AG08396 (cell line): ENCODE results near the gene DMXL2.
"Not testable (repeated sequence)": the region's sequence is repeated elsewhere in the genome, so short reads cannot be mapped to it uniquely, and the experiment has no call there.

Experiments
- DNase-seq: peaks from one replicate; pipeline ENCODE4 v3.0.0; 2012; ENCODE audit warnings: low spot score, mixed read lengths

Gene DMXL2, protein sequence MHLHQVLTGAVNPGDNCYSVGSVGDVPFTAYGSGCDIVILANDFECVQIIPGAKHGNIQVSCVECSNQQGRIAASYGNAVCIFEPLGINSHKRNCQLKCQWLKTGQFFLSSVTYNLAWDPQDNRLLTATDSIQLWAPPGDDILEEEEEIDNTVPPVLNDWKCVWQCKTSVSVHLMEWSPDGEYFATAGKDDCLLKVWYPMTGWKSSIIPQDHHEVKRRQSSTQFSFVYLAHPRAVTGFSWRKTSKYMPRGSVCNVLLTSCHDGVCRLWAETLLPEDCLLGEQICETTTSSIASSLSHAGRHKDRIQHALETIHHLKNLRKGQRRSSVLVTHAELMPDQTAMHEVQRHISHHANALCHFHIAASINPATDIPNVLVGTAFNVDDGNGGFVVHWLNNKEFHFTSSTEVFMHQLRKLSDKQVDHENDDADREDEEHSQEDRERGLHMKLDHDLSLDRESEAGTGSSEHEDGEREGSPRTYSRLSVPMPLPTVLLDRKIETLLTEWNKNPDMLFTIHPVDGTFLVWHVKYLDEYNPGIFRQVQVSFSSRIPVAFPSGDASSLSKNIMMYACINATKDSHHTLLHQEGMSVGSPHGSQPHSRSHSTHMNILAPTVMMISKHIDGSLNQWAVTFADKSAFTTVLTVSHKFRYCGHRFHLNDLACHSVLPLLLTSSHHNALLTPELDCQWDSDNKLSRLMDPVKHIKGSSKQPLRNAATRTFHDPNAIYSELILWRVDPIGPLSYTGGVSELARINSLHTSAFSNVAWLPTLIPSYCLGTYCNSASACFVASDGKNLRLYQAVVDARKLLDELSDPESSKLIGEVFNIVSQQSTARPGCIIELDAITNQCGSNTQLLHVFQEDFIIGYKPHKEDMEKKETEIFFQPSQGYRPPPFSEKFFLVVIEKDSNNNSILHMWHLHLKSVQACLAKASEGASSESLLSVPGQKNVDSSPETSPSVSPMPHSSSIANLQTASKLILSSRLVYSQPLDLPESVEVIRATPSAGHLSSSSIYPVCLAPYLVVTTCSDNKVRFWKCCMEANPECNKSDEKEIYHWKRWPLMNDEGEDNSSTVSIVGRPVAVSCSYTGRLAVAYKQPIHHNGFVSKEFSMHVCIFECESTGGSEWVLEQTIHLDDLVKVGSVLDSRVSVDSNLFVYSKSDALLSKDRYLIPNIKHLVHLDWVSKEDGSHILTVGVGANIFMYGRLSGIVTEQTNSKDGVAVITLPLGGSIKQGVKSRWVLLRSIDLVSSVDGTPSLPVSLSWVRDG (N-terminal part only)

DNA sequence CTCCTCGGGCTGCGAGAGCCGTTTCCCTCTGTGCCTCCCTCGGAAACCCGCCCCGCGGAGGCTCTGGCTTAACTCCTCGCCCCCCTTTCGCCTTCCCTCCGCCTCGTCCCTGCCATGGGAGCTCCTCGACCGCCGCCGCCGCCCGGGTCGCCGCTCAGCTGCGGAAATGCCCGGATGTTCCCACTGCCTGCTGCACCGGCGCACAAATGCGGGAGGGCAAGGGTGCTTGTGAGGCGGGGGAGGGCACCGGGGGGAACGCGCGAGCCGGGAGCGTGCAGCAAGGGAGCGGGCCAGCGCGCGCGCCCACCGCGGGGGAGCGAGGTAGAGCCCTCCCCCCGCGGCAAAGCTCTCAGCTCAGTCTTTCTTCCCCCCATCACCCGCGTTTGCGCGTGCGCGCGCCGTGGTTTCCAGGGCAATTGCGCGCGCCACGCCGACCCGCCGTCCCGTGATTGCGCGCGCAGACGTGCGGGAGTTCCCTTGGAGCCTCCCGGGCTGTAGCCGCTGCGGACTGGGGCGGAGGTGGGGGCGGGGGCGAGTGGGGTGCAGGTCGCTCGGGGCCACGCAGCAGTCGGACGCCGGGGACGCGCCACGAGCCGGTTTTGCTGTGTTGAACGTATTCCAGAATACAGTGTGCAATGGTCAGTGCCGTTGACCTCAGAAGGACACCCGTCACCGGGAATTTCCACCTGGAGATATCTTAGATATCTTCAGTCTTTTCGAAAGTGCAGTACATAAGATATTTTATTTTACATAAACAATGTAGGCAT, at the start of gene DMXL2:
Gene DMXL2, minus strand, starts transcription at position 168 of the 767 bp plus-strand sequence. CDS start 226 bp downstream, outside the sequence.
- DNase-seq, result peak; percentile 96

DNA sequence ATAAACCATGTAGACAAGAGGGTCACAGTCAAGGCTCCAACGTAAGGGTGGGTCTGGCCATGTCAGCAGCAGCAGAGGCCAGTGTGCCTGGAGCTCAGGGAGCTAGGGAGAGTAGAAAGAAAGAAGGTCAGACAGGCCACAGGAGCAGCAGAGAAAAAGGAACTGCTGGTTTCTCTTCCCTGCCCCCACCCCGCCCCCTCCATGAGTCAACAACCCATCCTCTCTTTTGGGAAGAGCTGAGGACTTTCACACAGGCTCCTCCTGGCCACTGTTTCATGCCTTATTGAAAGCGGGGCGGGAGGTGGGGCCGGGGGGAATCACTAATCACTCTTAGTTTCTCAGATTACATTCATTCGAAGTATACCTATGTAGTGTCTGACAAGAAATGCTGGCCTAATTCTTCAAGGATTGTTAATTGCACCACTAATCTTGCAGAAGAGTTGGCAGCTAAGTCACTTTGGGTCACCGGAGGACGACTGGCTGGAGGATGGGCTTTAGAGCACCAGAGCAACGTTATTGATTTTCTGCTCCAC, 49.6 kb upstream of the DMXL2 start:
- DNase-seq, result no peak

DNA sequence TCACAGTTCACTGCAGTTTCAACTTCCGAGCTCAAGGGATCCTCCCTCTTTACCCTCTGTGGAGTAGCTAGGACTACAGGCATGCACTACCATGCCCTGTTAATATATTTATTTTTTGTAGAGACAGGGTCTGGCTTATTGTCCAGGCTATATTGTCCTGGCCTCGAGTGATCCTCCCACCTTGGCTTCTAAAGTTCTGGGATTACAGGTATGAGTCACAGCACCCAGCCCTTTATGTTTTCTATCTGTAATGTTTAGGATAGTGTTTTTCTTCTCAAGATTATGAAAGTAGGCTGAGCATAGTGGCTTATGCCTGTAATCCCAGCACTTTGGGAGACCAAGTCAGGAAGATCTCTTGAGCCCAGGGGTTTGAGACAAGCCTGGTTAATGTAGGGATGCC, 46.8 kb upstream of the DMXL2 start:
- DNase-seq, result no peak

DNA sequence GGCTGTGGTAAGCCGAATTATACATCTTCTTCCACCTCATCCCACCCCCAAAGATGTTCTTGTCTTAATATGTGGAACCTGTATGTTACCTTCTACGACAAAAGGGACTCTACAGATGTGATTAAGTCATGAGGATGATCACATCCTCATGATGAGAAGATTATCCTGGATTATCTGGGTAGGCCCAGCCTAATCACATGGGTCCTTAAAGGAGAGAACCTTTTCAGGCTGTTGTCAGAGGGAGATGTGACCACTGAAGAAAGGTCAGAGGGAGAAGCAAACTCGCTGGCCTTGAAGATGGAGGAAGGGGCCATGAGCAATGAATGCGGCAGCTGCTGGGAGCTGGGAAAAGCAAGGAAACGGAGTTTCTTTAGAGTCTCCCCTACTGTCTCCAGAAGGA, 45.9 kb upstream of the DMXL2 start:
- DNase-seq, result no peak

DNA sequence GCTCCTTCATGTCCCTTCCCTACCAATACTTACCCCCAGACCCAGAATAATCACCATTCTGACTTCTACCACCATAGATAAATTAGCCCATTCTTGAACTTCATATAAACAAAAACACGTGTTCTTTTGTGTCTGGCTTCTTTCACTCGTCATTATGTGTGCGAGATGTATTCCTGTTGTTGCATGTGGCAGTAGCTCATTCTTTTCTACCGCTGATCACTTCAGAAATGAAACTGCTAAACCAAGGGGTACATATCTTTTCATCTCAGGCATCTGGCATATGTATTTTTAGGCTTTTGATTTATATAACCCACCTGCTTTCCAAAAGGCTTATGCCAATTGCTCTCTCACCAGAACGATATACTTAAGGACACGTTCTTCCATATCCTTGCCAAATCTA, 44.9 kb upstream of the DMXL2 start:
- no peak for DNase-seq

DNA sequence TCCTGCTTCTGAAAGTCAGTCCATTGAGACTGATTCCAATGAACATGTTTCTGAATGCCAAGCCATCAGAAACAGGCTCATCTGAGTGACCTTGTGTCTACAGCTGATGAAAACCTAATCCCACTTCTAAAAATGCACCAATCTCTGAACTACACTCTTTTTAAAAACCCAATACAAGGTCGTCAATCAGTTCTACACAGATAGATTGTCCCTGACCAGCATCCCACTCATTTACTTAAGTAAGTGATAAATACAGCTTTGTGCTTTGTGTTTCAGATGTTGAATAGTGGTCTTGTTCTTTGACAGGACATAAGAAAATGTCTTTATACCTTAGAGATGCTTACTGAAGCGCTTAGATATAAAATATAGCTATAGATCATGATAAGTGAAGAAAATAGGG, 38.5 kb upstream of the DMXL2 start:
- DNase-seq, result no peak

DNA sequence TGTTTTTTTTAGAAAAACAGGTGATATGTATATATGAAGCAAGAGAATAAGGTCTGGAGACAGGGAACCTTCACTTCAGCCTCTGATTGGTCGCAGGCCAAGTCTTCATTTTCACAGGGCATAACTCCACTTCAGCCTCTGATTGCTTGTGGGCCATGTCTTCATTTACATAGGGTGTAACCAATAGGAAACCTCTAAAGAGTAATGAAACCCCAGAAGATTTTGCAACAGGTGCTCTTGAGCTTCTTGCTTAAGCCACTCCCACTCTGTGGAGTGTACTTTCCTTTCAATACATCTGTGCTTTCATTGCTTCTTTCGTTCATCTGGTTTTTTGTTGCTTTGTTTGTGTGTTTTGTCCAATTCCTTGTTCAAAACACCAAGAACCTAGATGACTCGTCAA, 36.1 kb upstream of the DMXL2 start:
- DNase-seq, result no peak

DNA sequence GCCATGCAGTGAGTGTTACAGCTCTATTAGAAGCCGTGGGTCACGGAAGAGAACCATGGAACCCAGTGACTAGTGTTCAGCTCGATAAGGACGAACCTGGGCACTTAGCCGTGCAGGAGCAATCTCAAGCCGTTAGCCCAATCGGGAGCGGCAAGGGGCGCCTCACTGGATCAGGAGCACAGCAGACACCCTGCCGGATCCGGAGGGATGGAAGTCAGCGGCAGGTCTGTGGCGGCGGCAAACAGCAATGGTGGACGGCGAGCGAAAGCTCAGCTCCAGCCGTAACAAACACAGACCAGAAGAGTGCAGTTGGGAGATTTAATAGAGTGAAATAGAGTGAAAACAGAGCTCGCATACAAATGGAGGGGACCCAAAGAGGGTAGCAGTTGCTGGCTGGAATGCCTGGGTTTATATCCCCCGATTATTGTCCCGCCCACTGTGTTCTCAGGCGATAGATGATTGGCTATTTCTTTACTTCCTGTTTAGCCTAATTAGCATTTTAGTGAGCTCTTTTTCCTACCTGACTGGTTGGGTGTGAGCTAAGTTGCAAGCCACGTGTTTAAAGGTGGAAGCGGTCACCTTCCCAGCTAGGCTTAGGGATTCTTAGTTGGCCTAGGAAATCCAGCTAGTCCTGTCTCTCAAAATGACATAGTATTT, 33.0 kb upstream of the DMXL2 start:
- DNase-seq, result not testable (repeated sequence)

DNA sequence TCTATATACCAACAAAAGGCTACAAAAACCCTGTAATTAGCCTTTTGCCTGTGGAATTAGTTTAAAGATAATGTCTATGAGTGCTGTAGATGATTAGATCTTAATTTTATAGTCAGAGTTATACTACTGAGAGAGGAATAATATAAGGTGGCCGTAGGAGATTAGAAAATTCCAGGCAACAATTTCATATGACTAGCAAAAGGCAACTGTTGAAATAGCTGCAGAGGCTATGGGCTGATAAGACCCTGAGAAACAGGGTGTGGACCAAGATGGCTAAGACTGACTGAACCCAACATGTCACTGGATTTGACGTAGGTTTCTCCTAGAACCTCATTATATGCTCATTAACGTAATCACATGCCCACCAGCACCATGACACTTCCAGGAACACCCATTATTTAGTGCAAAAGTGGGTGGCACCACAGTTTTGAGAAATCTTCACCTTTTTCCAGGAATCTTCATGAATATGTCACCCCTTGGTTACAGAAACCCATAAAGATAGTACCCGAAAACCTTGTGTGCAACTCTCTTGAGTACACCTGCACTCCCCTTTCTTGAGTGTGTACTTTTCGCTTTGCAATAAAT, 29.6 kb upstream of the DMXL2 start:
- no peak for DNase-seq

DNA sequence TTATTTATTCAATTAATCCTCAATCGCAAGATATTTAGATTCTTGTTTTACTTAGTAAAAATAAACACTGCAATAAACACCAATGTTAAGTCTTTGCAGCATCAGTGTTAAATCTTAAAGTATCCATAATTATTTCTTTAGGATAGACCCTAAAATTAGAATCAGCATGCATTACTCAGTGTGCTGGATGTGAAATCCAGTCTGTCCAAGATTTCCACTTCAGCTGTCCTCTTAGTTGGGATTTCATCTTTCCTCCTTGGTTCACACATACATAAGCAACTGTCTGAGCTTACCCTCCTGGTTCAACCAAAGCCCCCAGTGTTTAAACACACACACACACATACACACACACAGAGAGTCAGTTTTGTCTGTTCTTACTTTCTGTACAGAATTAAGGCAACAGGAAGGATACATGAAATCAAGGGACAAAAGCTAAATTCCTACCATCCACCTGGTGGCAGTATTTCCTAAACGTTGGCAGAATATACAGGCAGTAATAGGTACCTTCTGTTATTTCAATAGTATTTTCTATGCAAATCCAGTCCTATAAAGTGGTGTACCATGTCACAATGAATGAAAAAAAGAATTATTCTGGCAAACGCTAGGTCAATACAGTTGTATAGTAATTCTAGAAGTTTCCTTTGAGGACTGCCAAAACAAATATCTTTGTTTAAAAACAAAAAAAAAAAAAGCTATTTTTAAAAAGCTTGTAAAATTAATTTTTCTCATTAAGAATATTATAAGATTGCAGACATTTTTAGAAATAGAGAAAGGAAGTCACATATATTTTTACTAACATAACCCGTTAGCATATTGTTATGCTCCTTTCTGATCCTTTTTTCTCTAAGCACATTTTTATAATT, 27.3 kb upstream of the DMXL2 start:
- DNase-seq, result peak; percentile 52

DNA sequence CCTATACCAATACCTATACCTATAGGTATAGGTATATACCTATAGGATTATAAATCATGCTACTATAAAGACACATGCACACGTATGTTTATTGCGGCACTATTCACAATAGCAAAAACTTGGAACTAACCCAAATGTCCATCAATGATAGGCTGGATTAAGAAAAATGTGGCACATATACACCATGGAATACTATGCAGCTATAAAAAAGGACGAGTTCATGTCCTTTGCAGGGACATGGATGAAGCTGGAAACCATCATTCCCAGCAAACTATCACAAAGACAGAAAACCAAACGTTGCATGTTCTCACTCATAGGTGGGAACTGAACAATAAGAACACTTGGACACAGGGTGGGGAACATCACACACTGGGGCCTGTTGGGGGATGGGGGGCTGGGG, 26.1 kb upstream of the DMXL2 start:
- DNase-seq, result not testable (repeated sequence)

DNA sequence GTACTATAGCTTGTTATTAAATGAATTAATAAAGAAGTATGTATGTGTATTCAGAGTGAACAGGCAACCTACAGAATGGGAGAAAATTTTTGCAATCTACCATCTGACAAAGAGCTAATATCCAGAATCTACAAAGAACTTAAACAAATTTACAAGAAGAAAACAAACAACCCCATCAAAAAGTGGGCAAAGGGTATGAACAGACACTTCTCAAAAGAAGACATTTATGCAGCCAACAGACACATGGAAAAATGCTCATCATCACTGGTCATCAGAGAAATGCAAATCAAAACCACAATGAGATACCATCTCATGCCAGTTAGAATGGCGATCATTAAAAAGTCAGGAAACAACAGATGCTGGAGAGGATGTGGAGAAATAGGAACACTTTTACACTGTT, 25.5 kb upstream of the DMXL2 start:
- DNase-seq, result not testable (repeated sequence)

DNA sequence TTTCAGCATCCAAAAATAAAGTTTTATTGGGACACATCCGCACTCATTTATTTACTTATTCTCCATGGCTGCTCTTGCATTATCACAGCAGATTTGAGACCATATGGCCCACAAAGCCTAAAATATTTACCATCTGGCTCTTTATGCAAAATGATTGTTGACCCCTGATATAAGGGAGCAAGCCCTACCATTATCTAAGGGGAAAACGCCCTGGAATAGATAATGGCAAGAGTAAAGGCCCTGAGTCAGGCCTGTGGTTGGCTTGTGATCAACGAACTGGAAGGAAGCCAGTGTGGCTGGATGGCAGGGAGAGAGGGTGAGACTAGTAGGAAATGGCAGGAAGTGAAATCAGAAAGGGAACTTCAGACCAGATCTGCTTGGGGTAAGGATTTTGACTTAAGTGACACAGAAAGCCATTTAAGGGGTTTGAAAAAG, 24.6 kb upstream of the DMXL2 start:
- peak; percentile 31 for DNase-seq

DNA sequence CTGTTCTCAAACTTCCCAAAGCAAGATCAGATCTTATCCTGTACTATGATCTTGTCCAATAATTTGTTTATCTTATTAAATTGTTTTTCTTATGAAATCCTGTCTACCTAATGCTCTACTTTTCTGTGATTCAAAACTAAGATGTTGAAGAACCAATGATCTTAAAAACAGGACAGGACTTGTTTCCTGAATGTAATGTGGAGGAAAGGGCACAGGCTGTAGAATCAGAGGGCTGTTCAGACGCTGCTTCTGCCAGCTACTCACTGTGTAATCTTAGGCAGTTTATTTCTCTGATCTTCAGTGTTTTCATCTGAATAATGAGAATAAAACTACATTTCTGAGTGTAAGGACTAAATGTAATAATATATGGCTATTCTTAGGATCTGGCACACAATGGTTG, 20.1 kb upstream of the DMXL2 start:
- DNase-seq, result no peak

DNA sequence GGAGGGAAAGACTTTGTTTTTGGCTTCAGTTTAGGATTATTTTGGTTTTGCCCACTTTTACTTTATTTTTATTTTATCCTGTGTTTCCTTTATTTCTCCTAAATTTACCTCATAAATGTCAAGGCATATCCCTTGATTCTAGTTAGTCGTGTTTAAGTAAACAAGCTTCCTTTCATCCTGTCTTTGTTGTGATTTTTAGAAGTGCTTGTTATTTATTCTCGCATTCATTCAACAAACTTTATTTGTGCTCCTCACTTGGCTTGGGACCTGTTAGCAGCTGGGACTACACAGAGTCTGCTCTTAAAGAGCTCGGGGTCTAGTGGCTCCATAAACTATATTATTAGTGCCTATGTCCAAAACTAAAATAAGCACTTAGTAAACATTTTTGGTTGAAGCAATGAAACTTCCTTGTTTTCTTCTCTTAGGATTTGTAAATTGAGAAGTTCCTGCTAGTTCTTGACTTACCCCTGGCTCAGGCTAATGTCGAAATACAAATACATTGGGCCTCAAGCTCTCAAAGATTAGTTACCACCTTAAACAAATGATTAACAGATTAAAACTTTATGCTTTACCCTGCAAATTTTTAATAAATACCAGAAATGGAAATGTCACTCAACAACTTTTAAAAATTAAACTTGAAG, 19.0 kb upstream of the DMXL2 start:
- DNase-seq, result no peak

DNA sequence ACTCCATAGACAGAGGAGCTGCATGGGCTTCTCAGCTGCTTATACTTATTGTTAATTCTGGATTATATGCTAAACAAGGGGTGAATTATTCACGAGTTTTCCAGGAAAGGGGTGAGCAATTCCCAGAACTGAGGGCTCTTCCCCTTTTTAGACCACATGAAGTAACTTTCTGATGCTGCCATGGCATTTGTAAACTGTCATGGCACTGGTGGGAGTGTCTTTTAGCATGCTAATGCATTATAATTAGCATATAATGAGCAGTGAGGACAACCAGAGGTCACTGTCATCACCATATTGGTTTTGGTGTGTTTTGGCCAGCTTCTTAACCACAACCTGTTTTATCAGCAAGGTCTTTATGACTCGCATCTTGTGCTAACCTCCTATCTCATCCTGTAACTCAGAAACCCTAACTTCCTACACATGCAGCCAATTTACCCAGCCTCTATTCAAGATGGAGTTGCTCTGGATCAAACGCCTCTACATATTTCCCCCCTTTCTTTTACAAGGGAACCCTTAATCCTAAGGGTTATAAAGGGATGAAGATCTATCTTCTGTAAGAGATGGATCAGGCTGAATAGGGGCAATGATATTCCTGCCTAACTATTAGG, 12.1 kb upstream of the DMXL2 start:
- DNase-seq, result no peak

DNA sequence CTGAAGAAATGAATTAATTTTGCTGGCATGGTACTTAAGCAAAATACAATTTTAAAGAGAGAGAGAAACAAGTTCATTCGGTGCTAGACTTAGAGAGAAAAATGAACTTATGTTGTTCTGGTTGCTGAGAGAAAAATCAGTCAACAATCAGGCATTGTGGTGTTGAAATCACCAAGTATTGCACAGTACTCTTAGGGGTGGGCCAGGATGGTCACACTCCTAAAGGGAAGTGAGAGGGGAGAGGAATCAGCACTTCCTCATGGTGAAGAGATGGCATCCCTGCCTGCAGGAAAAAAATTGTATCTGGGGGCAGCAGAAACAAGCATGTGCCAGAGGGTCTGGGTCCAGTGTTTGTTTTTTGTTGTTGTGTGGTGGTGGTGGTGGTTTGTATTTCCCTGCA, 7.0 kb upstream of the DMXL2 start:
- no peak for DNase-seq

DNA sequence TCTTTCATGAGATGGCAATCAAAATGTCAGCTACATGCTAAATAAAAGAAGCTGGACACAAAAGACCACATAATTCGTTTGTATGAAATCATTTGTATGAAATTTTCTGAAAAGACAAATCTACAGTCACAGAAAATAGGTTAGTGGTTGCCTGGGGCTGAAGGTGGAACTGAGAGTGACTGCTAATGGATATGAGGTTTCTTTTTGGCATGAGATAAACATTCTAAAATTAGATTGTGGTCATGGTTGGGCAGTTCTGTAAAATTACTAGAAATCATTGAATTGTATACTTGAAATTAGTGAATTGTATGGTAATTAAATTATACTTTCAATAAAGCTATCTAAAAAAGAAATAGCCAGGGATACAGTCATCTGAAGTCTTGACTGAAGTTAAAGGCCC, 2.7 kb upstream of the DMXL2 start:
- DNase-seq, result no peak
